Stimulated activated CD4-positive, alpha-beta T cell treated with anti-CD3 and anti-CD28 coated beads, Interleukin-1b, Interleukin-23, amount 100 ng/mL, for 24 hours (primary cell): ENCODE measurements around the gene MFAP4.
"Not testable (repeated sequence)": the region's sequence is repeated elsewhere in the genome, so short reads cannot be mapped to it uniquely, and the experiment has no call there.

Experiments
- DNase-seq, 4 experiments: peaks; one replicate each; pipeline ENCODE4 v3.0.0-alpha.2; 2020; ENCODE audit warnings: low read depth in 4 of 4, low spot score in 1 of 4

MFAP4 gene

DNA sequence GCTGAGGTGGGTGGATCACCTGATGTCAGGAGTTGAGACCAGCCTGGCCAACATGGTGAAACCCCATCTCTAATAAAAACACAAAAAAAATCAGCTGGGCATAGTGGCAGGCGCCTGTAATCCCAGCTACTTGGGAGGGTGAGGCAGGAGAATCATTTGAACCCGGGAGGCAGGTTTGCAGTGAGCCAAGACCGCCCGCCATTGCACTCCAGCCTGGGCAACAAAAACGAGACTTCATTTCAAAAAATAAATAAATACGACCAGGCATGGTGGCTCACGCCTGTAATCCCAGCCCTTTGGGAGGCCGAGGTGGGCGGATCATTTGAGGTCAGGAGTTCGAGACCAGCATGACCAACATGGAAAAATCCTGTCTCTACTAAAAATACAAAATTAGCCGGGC is 33.6 kb downstream of the MFAP4 start:
- not testable (repeated sequence) for DNase-seq

DNA sequence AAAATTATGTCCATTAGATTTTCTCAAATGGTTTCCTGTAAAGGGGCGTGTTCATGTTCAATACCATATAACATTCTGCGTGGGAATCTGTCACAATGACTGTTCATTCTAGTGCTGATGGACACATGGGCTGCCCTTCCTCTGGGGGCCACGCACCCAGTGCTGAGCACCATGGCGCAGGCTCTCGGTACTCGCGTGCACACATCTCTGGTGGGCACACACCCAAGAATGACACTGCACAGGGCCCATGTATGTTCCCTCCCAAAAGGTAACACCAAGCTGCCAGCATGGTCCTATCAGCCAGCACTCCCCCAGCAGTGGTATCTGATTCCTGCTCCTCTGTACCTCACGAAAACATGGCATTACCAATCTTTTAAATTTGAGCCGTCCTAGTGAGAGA is 38.2 kb downstream of the MFAP4 start:
- no peak for DNase-seq

DNA sequence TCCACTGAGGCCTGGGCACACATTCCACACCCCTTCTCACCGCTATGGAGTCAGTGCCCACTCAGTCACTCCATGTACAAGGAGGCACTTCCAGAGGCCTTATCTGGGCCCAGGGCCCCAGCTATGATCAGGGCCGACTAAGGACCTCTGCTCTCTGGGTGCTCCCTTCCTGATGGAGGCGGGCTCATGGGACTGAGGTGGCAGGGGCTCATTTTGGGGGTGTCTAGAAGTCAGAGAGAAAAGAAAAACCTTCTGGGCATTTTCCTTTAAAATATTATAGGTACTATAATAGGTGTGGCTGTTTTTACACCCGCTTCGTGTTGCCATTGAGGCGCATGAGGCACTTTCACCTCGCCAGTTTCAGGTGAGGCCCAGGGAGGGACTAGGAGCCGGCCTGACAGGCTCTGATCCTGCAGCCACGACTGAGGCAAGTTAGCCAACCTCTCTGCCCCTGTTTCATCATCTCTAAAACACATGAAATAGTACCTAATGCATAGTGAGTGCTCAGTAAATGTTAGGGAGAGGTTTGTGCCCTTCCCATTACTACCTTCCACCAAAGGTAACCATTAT is 38.8 kb downstream of the MFAP4 start:
- no peak for DNase-seq

DNA sequence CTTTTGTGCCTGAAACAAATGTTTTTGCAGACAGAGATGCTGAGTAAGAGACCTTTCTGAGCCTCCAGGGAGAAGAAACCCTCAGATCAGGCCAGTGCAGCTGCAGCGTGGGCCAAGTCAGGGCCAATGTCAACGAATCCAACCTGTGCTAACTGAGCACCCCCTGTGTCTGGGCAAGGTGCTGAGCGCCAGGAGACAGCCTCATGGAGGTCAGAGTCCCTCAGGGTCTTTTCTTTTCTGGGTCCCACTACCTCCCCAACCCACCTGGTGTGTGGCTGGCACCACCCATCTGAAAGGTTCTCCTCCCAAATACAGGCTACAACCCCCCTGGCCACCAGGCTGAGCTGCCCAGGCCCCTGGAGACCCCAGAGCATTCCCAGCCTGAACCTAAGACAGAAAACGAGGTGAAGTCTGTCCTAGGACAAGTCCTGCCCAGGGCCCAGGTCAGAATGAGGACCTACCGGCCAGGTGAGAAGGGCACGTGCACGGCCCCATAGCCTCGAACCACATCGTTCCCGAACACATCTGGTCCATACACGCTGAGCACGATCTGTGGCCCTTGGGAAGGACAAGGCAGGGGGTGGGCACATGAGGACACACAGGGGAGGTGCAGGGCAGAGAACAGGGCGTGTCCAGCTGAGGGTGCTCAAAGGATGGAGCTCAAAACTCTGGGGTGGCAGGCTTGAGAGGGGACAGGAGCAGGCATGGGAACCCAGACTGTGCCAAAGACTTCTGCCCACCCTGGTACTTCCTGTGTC is 39.5 kb downstream of the MFAP4 start:
- no peak for DNase-seq

DNA sequence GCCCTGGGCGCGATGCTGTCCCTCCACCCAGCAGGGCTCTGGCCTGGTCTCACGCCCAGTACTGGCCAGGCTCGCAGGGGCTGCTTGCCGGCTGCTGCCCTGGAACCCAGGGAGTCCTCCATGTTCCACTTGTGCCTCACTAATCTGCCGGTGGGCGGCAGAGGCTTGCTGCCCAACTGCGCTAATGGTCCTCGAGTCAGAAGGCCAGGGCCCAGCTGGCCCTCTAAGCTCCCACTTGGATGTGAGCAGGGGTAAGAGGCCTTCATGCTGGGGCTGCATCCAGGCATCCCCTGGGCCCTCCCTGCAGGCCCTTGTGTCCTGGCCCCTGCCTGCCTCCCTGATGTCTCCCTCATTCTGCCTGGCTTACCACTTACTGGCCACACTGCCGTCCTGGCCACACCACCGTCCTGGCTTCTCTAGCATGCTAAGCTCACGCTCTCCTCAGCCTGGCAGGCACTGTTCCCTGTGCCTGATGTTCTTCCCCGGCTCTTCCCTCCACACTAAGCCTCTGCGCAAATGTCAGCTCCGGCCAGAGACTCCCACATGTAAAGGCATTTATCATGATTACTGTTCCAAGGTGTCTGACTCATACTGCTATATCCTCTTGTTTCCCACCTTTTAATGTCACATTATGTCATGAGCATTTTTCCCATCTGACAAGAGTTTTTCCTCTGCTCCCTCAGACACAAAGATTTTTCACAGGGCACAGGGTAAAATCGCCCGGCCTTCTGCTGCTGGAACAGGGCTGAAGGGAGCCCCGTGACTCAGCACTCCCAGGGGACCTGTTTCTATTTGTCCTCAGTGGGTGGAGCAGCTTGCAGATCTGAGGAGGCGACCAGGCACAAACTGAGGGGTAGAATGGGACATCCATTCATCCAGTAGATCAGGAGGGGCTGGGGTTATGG is 40.4 kb downstream of the MFAP4 start:
- DNase-seq: no peak

DNA sequence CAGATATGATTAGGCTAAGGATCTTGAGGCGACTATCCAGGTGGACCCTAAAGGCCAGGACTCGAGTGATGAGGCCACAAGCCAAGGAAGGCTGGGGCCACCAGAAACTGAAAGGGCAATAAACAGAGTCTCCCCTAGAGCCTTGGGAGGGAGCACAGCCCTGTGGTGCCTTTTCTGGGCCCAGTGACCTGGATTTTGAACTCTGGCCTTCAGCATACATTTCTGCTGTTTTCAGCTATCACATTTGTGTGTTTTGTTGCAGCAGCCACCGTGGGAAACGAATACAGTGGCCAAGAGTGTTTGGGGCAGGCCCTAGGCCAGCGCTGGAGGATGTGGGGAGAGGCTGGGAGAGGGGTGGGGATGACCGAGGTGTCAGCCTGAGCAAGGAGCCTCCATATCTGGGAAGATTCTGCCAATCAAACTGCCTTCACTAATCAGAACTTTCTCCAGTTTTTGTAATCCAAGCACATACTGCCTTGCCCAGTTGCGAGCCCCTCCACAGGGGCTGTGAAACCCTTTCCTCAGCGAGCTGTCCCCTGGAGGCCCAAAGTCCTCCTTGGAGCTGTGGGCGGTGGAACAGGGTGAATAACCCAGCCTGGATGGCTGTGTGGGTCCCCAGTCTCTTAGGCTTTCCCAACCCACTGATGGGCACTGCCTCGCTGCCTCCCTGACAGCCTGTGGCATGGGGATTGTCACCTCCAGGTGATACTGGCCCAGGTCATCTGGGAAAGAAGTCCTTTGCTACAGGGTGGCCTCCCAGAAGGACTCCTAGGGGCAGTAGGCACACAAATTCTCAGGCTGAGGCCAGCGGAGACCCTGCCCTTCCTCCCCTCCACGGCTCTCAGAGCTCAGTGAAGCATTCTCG is 41.3 kb downstream of the MFAP4 start:
- DNase-seq: no peak

DNA sequence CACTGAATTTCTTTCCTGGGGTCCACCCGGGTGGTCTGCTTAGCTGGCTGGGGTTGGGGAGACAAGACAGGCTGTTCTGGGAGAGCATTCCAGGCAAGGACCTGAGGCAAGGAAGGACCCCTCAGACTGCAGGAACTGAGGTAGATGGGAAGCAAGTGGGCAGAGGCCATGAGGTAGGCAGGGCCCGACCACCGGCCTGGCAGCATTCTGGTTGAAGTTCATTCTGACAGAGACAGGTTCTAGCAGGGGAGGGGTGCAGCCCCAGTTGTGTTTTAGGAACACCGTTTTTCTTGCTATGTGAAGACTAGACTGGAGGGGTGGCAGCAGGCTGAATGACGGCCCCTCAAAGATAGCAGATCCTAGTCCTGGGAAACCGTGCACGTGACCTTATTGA is 41.9 kb downstream of the MFAP4 start:
- DNase-seq: no peak

DNA sequence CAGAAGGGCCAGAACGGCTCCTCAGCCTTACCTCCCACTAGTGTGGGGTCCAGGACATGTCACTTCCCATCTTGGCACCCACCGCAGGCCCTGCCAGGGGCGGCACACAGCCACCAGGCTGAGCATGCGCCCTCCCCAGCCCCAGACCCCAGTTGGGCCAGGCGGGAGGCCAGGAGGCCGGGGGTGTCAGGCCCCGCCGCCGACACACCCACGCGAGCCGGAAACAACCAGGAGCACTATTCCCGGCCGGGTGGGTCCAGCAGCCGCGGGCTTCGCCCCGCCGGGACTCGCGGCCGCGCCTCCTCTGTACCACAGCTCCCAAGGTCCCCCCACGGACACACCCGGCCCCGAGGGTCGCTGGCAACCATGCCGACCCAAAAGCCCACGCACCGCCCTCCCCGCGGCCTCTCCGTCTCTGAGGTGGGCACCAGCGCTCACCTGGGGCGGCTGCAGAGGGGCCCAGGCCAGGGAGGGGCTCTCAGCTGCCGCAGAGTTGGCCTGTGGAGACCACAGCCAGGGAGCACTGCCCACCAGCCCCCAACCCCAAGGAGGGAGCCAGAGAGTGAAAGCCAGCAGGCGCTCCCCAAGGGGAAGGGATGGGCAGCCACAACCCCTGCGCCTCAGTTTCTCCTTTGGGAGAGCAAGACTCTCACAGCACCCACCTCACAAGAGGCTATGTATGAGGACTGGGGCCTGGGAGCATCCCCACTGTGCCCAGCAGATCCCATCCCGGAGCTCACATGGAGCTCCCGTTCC is 42.5 kb downstream of the MFAP4 start:
- no peak for DNase-seq

DNA sequence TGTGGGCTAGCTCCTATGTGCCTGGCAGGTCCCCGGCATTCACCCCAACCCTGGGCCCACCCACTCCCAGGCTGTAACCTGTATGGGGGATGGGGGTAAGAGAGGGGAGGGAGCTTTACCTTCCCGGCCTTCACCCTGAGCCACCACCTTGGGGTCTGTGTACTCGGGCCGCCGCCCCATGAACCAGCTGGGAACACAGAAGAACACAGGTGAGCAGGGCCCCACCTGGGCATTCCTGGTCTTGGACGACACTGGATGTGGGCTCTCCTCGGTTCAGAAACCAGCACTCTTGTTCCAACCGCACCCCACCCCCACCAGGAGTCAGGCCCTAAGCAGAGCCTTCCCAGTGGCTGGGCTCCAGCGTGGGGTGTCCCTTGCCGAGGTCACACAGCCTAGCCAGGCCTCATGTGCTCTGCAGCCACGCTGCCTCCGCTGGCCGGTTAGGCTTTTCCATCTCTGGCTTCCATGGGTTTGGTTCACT is 43.3 kb downstream of the MFAP4 start:
- DNase-seq: no peak

DNA sequence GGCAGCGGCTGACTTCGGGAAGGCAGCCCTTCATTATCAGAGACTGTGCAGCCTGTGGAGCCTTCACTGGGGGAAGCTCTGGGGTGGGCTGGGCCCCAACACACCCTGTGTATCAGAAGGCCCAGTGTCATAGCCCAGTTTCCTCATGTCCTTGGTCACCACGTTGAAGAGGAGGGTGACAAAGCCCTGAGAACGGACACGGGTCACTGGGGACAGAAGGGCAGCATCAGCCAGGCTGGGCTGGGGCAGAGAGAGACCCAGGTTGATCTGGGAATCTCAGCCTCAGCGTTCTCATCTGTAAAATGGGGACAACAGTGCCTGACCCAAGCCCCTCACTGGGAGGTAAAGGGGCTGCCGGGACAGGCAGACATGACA is 43.7 kb downstream of the MFAP4 start:
- no peak for DNase-seq

DNA sequence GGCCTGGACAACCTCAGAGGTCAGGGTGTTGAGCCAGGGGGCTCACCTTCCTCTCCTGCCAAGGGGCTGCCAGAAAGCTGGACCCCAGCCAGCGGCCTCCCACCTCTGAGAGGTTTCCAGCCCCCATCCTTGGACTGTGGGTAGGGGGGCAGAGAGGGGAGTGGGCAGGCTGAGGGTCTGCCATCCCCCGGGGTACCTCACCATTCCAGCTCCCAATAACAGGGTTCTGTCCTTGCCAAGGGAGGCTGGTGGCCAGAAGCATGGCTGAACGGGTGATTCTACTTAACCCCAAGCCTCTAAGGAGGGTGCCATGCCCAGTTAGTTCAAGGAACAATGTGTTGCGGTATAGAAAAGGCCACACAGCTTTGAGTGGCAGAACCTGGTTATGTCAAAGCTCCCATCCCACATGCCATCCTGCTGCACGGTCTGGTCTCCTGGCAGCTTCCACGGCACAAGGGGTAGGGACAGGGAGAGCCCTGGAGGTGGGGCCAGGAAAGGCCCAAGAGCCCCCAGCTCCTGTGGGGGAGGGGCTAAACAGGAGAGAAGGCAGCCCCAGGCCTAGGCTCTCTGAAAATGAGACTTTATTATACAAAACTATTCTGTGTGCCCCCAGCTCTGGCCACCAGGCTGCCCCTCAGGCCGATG is 44.3 kb downstream of the MFAP4 start:
- no peak for DNase-seq

DNA sequence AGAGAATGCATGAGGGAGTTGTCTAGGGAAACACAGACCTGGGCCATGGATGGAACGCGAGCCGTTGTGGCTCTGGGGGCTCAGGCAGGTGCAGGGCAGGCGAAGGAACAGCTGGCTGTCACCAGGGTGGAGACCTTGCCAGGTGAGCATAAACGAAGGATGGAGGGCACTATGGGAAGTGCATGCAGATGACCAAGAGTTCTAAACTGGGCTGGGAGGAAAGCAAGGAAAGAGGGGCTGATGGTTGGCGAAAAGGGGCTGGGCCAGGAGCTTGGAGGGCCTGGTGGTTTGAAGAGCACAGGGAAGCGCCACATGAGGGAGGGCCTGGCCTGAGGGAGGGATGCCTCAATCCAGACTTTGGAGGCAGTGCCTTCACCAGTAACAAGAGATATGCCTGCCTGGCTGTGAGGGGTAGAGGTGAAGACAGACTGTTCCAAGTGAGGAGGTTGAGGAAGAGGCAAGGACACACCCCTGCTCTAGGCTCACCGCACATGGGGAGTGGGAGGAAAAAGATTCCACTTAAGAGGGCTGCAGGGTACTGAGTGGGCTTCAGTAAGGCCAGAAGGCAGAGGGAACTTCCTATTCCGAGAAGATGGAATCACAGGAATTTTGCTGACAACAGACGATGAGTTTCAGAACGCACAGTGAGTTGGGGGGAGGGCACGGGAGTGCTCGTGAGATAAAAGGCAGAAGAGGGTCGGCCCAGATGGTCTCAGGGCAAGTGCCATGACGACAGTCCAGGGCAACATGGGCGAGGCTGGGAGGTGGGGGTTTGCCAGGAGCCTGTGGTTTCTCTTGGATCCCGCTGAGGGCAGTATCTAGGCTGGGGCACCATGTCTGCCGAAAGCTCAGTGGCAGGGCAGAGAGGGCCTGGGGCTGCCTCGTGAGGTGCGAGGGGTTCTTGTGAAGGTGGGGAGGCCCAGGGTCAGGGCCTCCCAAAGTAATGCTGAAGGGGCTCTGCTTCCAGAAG is 45.1 kb downstream of the MFAP4 start:
- no peak for DNase-seq

DNA sequence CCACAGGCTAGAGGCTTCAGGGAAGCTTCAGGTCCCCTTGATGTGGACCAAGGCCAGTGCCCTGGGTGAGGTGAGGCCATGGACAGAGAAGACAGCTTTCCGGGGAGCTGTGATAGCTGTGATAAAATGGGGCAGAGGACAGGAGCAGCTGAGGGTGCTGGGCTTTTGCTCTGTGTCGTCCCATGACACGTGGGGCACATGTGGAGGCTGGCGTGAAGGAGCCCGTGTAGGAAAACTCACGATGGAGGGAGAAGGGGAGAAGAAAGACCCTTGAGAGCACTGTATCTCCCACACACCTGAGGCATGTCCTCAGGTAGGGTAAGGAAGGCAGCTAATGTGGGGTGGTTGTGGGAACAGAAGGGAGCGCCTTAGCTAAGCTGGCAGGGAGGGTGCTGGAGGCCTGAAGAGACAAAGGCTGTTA is 45.8 kb downstream of the MFAP4 start:
- no peak for DNase-seq

DNA sequence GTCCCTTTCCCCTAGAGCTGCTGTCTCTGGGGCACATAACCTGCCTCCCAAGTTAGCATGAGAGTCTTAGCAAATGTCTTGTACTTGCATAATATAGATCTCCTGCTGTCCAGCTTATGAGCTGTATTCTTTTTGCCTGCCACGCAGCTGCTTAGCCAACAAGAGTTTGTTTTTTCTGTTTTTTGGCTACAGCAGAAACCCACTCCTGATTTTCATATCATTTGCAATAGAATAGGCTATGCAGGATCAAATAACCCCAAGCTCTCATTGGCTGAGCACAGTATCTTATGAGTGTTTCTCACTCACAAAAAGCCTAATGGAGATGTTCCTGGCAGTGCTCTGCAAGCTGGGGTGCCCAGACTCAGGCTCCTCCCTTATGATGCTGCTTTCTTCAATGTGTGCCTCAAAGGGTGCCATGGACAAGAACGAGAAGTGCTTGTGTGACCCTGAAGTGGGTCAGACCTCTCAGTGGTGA is 47.6 kb downstream of the MFAP4 start:
- no peak for DNase-seq

DNA sequence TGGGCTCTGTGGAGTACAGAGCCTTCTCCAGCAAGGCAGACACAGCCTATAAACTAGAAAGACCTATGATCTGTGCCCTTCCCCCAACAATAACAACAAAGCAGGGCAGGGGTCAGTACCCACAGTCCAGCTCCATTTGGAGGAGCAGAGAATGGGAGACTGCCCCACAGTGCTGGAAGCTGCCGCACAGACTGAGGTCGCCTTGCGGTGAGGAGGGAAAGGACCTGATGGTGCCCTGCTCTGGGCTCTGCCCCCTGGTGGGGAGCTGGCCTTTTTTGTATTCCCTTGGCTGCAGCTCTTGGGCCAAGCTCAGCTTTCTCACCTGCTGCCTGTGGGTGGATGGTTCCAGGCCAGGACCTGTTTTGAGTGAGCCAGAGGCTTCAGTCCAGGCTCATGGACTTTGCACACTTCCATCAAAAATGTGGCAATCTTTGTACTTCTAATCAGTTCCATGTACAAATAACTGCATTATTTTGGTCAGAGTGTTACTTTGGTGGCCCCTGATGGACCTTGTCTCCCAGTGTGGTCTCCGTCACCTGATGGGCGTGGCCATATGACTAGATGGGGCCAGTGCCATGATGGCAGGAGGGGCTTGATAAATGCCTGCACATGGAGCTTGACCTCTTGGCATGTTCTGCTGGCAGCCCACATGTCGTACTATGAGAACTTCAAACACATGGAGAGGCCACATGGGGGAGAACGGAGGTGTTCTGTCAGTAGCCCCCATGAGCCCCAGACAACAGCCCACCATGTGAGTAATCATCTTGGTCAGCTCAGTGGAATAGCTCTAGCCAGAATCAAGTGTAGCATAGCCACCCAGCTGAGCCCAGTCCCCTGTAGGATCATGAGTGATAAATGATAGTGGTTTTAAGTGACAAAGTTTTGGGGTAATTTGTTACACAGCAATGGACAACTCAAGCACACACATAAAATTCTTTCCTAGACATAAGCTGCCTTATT is 48.7 kb downstream of the MFAP4 start:
- DNase-seq: peak; percentile 13 to 46 (median 30)

DNA sequence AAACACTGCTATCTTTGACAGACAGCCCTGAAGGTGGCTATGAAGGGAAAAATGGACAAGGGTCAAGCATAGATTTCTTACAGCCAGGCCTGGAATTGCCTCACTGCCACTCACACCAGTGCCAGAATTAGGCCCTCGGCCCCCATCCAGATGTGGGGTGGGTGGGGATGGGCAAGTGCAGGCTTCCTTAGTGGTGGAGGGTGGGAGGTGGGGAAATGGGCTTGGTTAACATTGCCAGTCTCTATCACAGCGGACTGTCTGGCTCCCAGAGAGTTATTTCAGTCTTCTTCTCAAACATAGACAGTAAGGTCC is 49.3 kb downstream of the MFAP4 start:
- no peak for DNase-seq

DNA sequence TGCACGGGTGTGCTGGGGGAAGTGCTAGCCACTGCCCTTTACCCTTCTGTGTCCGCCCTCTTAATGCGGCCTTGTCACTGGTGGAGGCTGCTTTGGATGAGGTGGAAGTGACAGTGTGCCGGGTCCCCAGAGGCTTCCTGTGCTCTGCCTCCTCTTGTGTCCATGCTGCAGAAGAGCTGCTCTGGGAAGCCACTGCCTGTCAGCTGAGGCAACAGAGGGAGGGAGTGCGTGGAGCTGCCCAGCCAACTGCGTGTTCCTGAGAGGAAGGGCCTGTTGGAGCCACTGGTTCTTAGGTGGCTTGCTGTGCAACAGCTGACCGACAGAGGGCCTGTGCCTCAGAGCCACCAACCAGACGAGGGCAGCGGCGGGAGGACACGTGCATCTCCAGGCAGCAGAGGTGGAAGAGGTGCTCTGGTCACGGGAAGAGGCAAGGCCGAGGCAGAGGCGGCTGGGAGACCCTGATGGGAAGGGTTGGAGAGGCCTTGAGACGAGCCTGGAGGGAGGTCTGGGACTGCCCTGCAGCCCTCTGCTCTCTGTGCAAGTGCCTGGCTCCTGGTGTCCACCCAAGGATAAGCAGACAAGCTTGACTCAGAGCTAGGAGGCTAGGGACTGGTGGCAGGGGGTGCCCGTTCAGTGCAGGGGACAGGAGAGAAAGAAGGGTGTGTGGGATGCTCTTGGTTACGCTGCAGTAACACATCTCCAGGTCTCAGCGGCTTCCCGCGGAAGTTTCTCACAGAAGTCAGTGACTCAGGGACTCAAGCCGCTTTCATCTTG is 49.9 kb downstream of the MFAP4 start:
- no peak for DNase-seq
